ENCODE data around the gene ZNF618.

- no peak for TF ChIP-seq CTCF (conservative IDR thresholded peaks at IDR 0.05 in 1 of 2, IDR thresholded peaks at IDR 0.05 in 1 of 2; ENCODE audit: extremely low read depth in 1 of 2, insufficient read depth in 1 of 2, low read depth in 1 of 2, low read length in 2 of 2)
- TF ChIP-seq EZH2 (IDR thresholded peaks at IDR 0.05; ENCODE audit: borderline replicate concordance, low read length), result no peak
These were observed 6.1 kb downstream of the ZNF618 start for GRCh38 chr9:113882181-113882580.

All from mammary epithelial cell (primary cell).